ENCODE results near the gene CKS1B. TPM values are rescaled to one million over a fixed set of nuclear protein-coding genes. Genes with fewer than 3 reads are reported as not detected.

CKS1B gene
- total RNA-seq, 1 experiment from 2014 or later: 258 TPM

- ChIA-PET POLR2A (interaction anchor here (1.3 kb wide), 1 partner anchor 17 kb away, joined by 4 read pairs; the partner anchor contains the start of gene SHC1), CTCF (interaction anchor here (1.2 to 2.6 kb wide), 2 partner anchors 11 to 30 kb away, joined by 4 to 12 read pairs; no protein-coding TSS in a partner anchor)
- H3K4me3 Mint-ChIP-seq: no peak overlapping the region
- DNase-seq (ENCODE audit: low spot score): no peak
- no peaks in the 10 kb centered on the region for H3K27me3 Mint-ChIP-seq (ENCODE audit: low read depth)
- no peaks in the 10 kb centered on the region for H3K9me3 Mint-ChIP-seq
- peaks cover 14% of the 10 kb centered on the region for H3K4me1 Mint-ChIP-seq
- no peak overlapping the region for H3K27ac Mint-ChIP-seq
- H3K36me3 Mint-ChIP-seq: peaks cover 26% of the 10 kb centered on the region
- no peak for ATAC-seq
- TF ChIP-seq CREB1 (CRISPR knock-in tag; IDR thresholded peaks at IDR 0.05) (no peak), ZBTB21 (CRISPR knock-in tag; IDR thresholded peaks at IDR 0.05; ENCODE audit: borderline replicate concordance) (no peak), SMAD4 (CRISPR knock-in tag; IDR thresholded peaks at IDR 0.05) (no peak), ZNF423 (CRISPR knock-in tag; IDR thresholded peaks at IDR 0.05) (no peak), ETV6 (CRISPR knock-in tag; IDR thresholded peaks at IDR 0.05) (no peak), ATF6 (CRISPR knock-in tag; IDR thresholded peaks at IDR 0.05) (no peak), ZNF532 (CRISPR knock-in tag; IDR thresholded peaks at IDR 0.05; ENCODE audit: borderline replicate concordance) (no peak), ZNF263 (CRISPR knock-in tag; IDR thresholded peaks at IDR 0.05; ENCODE audit: low read depth) (no peak)
- TF ChIP-seq, protein P1, sequence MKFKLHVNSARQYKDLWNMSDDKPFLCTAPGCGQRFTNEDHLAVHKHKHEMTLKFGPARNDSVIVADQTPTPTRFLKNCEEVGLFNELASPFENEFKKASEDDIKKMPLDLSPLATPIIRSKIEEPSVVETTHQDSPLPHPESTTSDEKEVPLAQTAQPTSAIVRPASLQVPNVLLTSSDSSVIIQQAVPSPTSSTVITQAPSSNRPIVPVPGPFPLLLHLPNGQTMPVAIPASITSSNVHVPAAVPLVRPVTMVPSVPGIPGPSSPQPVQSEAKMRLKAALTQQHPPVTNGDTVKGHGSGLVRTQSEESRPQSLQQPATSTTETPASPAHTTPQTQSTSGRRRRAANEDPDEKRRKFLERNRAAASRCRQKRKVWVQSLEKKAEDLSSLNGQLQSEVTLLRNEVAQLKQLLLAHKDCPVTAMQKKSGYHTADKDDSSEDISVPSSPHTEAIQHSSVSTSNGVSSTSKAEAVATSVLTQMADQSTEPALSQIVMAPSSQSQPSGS (CRISPR knock-in tag; IDR thresholded peaks at IDR 0.05; ENCODE audit: borderline replicate concordance, low read depth): no peak
- TF ChIP-seq, protein P2, sequence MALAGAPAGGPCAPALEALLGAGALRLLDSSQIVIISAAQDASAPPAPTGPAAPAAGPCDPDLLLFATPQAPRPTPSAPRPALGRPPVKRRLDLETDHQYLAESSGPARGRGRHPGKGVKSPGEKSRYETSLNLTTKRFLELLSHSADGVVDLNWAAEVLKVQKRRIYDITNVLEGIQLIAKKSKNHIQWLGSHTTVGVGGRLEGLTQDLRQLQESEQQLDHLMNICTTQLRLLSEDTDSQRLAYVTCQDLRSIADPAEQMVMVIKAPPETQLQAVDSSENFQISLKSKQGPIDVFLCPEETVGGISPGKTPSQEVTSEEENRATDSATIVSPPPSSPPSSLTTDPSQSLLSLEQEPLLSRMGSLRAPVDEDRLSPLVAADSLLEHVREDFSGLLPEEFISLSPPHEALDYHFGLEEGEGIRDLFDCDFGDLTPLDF (CRISPR knock-in tag; IDR thresholded peaks at IDR 0.05): no peak
- TF ChIP-seq, protein P3, sequence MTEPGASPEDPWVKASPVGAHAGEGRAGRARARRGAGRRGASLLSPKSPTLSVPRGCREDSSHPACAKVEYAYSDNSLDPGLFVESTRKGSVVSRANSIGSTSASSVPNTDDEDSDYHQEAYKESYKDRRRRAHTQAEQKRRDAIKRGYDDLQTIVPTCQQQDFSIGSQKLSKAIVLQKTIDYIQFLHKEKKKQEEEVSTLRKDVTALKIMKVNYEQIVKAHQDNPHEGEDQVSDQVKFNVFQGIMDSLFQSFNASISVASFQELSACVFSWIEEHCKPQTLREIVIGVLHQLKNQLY (CRISPR knock-in tag; IDR thresholded peaks at IDR 0.05): no peak
- TF ChIP-seq, protein P4, sequence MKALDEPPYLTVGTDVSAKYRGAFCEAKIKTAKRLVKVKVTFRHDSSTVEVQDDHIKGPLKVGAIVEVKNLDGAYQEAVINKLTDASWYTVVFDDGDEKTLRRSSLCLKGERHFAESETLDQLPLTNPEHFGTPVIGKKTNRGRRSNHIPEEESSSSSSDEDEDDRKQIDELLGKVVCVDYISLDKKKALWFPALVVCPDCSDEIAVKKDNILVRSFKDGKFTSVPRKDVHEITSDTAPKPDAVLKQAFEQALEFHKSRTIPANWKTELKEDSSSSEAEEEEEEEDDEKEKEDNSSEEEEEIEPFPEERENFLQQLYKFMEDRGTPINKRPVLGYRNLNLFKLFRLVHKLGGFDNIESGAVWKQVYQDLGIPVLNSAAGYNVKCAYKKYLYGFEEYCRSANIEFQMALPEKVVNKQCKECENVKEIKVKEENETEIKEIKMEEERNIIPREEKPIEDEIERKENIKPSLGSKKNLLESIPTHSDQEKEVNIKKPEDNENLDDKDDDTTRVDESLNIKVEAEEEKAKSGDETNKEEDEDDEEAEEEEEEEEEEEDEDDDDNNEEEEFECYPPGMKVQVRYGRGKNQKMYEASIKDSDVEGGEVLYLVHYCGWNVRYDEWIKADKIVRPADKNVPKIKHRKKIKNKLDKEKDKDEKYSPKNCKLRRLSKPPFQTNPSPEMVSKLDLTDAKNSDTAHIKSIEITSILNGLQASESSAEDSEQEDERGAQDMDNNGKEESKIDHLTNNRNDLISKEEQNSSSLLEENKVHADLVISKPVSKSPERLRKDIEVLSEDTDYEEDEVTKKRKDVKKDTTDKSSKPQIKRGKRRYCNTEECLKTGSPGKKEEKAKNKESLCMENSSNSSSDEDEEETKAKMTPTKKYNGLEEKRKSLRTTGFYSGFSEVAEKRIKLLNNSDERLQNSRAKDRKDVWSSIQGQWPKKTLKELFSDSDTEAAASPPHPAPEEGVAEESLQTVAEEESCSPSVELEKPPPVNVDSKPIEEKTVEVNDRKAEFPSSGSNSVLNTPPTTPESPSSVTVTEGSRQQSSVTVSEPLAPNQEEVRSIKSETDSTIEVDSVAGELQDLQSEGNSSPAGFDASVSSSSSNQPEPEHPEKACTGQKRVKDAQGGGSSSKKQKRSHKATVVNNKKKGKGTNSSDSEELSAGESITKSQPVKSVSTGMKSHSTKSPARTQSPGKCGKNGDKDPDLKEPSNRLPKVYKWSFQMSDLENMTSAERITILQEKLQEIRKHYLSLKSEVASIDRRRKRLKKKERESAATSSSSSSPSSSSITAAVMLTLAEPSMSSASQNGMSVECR (CRISPR knock-in tag; IDR thresholded peaks at IDR 0.05; ENCODE audit: borderline replicate concordance): no peak
Measured at GRCh38 chr1:154988058-154988954, 13.8 kb downstream of the CKS1B start.
